HFFc6 (cell line): Measurements from ENCODE around the gene TFCP2L1. TPM values are rescaled to one million over a fixed set of nuclear protein-coding genes. Genes with fewer than 3 reads are reported as not detected.
A peak's percentile ranks its signal among the peaks of the same experiment; 100 is the strongest.

Experiments used
- DNase-seq: peaks from one replicate; pipeline ENCODE4 v3.0.0-alpha.2; 2018
- H3K27ac Mint-ChIP-seq: 2 replicates; pipeline ENCODE4 v1.8.0; 2020; ENCODE audit warnings: mild to moderate bottlenecking, mixed read lengths
- H3K27me3 Mint-ChIP-seq: 2 replicates; pipeline ENCODE4 v1.8.0; 2021; ENCODE audit warnings: mild to moderate bottlenecking, moderate library complexity, mixed read lengths; ENCODE audit not compliant: insufficient read depth
- H3K36me3 Mint-ChIP-seq: 2 replicates; pipeline ENCODE4 v1.8.0; 2021; ENCODE audit warnings: low read depth, mixed read lengths
- H3K4me1 Mint-ChIP-seq: 2 replicates; pipeline ENCODE4 v1.8.0; 2020; ENCODE audit warnings: low read depth, mixed read lengths
- H3K4me3 Mint-ChIP-seq: 2 replicates; pipeline ENCODE4 v1.8.0; 2020; ENCODE audit warnings: mild to moderate bottlenecking, moderate library complexity, mixed read lengths
- H3K9me3 Mint-ChIP-seq: 2 replicates; pipeline ENCODE4 v1.8.0; 2020; ENCODE audit warnings: mild to moderate bottlenecking, mixed read lengths
- total RNA-seq, 6 experiments: library from RNA; stranded (reverse); fragmentation: NEBNext Ultra II Directional; extraction: Animal tissue kit (Norgen Biotek cat#: 25700); gene quantifications; 2 replicates in 1 of 6; 3 replicates in 5 of 6; pipeline ENCODE4 v1.2.3, GENCODE V29; 2021
- TF ChIP-seq, protein P1 (sequence below): fragments of 200-600 bp; sonication (generic); IDR thresholded peaks from 2 replicates; pipeline ENCODE4 v1.5.0; 2021; ENCODE audit warnings: antibody characterized with exemption, mild to moderate bottlenecking

TFCP2L1 gene
- total RNA-seq, 6 experiments from 2014 or later, result 0.03 TPM; not detected in 5

DNA sequence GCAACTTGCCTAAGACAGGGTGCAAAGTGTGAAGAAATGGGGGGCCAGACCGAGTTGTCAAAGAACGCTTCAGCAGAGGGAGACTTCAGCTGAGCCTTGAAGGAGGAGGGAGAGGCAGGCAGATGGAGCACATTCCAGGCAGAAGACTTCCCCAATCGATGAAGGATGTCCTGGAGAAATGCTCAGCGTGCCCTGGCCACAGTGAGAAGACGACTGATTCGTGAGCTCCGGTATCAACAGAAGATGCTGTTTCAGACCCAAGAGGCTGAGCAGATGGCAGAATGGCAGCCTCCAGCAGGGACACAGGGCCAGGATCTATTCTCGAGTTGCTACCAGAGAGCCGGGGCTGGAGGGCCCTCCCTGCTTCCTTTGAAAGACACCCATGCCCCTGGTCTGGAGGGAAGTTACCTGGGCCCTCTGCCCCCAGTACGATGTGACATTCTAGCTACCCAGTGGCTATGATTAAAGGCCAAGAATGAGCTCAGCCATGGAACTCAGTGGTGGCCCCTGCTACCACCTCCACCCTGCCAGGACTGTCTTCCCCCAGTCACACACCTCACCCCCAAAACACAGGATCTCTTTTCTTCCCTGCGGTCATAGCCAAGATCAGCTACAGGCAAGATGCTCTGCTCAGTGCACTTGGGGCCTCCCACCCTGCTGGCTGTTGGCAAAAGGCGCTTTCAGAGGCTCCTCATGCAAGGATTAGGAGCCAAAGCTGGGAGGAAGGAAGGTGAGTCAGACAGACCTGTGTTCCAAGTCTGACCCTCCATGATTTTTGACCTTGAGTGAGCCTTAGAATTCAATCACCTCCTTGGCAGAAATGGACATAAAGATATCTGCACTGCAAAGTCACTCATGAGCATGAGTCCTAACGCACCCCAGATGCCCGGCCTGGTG, 84.3 kb downstream of the TFCP2L1 start:
- no peak for DNase-seq
- Mint-ChIP-seq H3K36me3 (no peaks in the 10 kb centered on the region), H3K4me1 (peaks cover 9% of the 10 kb centered on the region), H3K4me3 (no peak overlapping the region), H3K27ac (no peak overlapping the region), H3K9me3 (no peaks in the 10 kb centered on the region), H3K27me3 (peaks cover 17% of the 10 kb centered on the region)
- TF ChIP-seq, protein P1, sequence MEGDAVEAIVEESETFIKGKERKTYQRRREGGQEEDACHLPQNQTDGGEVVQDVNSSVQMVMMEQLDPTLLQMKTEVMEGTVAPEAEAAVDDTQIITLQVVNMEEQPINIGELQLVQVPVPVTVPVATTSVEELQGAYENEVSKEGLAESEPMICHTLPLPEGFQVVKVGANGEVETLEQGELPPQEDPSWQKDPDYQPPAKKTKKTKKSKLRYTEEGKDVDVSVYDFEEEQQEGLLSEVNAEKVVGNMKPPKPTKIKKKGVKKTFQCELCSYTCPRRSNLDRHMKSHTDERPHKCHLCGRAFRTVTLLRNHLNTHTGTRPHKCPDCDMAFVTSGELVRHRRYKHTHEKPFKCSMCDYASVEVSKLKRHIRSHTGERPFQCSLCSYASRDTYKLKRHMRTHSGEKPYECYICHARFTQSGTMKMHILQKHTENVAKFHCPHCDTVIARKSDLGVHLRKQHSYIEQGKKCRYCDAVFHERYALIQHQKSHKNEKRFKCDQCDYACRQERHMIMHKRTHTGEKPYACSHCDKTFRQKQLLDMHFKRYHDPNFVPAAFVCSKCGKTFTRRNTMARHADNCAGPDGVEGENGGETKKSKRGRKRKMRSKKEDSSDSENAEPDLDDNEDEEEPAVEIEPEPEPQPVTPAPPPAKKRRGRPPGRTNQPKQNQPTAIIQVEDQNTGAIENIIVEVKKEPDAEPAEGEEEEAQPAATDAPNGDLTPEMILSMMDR, result no peak

DNA sequence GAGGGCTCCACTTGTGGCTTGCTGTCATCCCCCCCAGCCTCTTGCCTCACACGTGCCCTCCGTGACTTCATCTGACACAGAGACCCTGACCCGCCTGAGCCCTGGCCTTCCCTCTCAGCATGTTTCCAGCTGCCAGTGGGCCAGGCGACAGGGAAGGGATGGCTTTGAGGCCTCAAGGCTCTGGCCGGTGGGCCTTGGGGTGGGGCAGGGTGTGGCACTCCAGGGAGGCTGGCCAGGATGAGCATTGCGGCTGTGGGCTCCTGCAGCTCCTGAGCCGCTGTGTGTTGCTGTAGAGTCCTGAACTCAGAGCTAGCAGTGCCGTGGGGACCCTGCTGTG, 85.0 kb downstream of the TFCP2L1 start:
- TF ChIP-seq, protein P1, result no peak
- H3K4me1 Mint-ChIP-seq, result peaks cover 9% of the 10 kb centered on the region
- no peak overlapping the region for H3K27ac Mint-ChIP-seq
- peaks cover 23% of the 10 kb centered on the region for H3K27me3 Mint-ChIP-seq
- no peak overlapping the region for H3K4me3 Mint-ChIP-seq
- no peaks in the 10 kb centered on the region for H3K9me3 Mint-ChIP-seq
- H3K36me3 Mint-ChIP-seq, result no peaks in the 10 kb centered on the region
- DNase-seq, result no peak

DNA sequence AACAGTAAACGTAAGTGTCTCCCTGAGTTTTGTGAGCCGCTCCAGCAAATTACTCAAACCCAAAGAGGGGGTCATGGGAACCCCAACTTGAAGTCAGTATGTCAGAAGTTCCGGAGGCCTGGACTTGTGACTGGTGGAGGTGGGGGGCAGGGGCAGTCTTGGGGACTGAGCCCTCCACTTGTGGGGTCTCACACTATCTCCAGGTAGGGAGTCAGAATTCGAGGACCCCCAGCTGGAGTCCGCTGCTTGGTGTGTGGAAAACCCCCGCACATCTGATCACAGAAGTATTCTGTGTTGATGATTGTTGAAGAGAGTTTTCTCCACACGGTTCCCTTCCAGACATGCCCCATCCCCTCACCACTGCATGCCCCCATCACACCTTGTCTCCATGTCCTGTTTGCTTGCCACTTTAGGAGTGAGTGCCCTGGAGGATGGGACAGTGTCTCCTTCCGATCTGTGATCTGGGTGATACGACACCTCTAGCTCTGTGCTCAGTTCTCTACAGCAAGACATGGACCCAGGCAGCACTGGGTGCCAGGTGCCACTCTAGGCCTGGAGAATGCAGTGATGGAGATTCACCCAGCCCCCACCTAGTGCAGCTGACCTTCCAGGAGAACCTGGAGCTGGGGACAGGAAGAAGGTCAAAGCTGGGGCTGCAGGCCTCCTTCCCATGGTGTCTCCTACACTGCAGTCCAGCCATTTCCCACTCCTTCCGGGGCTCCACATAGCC, 85.6 kb downstream of the TFCP2L1 start:
- H3K36me3 Mint-ChIP-seq, result no peaks in the 10 kb centered on the region
- no peaks in the 10 kb centered on the region for H3K9me3 Mint-ChIP-seq
- H3K27ac Mint-ChIP-seq, result no peak overlapping the region
- no peak overlapping the region for H3K4me3 Mint-ChIP-seq
- H3K27me3 Mint-ChIP-seq, result peaks cover 23% of the 10 kb centered on the region
- peaks cover 9% of the 10 kb centered on the region for H3K4me1 Mint-ChIP-seq
- DNase-seq, result no peak
- TF ChIP-seq, protein P1, result no peak

DNA sequence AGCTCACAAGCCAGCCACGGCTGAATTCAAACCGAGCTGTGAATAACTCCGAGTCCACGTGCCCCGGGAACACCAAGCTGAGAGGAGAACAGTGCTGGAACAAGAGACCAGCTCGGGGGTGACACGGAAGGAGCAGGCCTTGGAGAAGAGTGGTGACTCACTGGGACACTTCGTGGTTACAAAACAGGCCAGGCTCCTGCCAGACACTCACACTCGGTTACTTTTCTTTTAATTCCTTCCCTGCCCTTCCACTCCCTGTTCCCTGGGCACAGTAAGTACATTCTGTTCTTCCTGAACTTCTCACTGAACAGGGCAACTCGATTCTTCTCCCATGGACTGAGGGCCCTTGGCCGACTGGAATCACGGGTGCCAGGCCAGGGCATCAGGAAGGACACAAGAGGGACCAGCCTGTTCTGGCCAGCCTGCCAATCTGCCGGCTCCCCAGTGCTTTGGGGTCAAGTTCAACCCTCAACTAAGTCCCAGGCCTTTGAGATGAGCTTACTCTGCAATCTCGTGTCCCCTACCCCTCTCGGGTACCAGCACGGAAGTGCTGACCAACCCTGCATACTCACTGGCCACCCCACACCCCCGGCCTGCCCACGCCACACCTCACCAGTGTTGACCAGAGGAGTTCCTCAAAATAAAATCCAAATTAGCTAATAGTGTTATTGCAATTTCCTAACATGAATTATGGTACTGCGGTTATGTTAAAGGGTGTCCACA, 87.5 kb downstream of the TFCP2L1 start:
- Mint-ChIP-seq H3K9me3 (no peaks in the 10 kb centered on the region), H3K4me1 (peaks cover 9% of the 10 kb centered on the region), H3K27me3 (peaks cover 27% of the 10 kb centered on the region), H3K36me3 (no peaks in the 10 kb centered on the region), H3K4me3 (no peak overlapping the region; the same call in 1 of the 2 replicates), H3K27ac (peak overlapping the region; percentile 55)
- TF ChIP-seq, protein P1, result no peak
- peak; percentile 64 for DNase-seq

DNA sequence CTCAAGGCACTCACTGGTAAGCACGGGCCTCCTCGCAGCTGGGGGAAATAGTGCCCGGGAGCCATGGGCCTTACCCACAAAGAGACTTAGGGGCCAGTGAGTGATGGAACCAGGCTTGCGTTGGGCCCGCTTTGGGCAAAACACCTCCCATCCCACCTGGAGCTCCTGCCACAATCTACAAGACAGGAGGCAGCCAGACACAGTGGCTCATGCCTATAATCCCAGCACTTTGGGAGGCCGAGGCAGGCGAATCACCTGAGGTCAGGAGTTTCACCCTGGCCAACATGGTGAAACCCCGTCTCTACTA, 88.2 kb downstream of the TFCP2L1 start:
- peaks cover 9% of the 10 kb centered on the region for H3K4me1 Mint-ChIP-seq
- H3K9me3 Mint-ChIP-seq, result no peaks in the 10 kb centered on the region
- TF ChIP-seq, protein P1, result no peak
- H3K27me3 Mint-ChIP-seq, result peaks cover 28% of the 10 kb centered on the region
- no peak overlapping the region for H3K4me3 Mint-ChIP-seq
- no peak overlapping the region for H3K27ac Mint-ChIP-seq
- no peaks in the 10 kb centered on the region for H3K36me3 Mint-ChIP-seq
- DNase-seq, result no peak
